HG03025 (cell line): ENCODE results near the gene PRMT9.

Source experiments
- ATAC-seq: cut with Tn5 transposase; IDR thresholded peaks from one replicate; pipeline ENCODE4 v1.9.1; 2021; ENCODE audit warnings: mild to moderate bottlenecking, moderate library complexity; ENCODE audit not compliant: unreplicated experiment, low FRiP score

PRMT9 gene

DNA sequence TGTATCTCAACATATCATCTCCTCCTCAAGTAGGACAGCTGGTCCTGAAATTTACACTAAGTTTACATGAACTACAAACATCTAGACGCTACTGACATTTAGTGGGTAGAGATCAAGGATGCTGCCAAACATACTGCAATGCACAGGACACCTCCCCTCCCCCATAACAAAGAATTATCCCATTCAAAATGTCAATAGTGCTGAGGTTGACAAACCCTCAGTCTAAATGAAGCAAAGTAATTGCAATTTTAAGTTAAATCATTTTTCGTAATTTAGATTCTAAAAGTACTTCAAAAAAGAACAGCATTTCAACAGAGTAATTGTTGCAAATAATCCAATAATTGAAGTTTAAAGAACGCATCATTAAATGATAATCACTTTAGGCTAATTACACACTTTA is 1.2 kb downstream of the PRMT9 start:
- no peak for ATAC-seq

DNA sequence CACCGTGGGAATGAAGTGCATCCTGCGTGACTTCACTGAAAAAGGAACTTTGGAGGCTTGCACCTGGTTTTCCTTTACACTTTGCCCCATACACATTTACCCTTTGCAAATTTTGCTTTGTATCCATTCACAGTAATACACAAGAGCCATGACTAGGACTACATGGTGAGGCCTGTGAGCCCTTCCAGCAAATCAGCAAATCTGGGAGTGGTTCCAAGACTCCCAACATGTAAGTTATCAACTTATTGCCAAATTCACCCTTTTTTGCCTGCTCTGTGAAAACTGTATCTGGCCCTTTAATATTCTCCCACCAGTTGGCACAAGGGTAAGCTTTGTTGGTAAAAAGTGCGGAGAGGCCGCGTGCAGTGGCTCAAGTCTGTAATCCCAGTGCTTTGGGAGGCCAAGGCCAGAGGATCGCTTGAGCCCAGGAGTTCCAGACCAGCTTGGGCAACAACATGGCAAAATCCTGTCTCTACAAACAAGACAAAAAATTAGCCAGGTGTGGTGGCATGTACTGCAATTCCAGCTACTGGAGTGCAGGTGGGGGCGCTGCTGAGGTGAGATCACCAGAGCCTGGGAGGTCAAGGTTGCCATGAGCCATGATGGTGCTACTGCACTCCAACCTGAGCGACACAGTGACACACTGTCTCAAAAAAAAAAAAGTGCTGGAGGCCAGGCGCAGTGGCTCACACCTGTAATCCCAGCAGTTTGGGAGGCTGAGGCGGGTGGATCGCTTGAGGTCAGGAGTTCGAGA is 5.0 kb downstream of the PRMT9 start:
- no peak for ATAC-seq

DNA sequence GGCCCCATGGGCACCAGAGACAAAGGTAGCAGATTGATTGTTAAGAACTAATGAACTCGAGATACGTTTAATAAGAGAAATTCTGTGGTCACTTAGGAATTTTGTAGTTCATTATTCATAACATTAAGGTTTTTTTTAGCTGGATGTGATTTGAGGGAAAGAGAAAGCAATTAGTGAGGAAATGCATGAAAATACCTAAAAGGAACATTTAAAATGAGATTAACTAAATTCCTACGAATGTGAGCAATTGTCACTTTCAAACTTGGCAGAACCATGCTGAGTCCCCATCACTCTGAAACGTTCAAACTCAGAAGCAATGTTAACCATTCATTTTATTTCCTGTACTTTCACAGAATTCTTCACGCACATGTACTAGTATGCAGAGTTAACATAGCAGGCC is 5.9 kb downstream of the PRMT9 start:
- no peak for ATAC-seq

DNA sequence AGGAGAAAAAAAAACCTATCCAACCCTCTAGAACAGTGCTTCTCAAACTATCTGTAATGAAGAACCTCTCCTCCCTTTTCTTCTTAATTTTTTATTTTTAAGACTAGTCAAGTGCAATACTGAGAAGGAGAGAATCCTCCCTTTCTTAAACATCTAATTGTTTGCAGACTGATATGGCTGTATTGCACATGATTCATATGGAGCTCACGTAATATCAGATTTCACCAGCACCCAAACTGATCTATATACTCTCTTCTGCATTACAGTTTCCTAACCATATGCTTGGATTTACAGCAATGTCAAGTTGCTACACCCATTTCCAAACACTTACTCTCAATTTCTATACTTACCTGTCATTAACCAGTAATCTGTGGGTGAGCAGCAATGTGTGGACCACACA is 9.5 kb downstream of the PRMT9 start:
- ATAC-seq, result no peak

DNA sequence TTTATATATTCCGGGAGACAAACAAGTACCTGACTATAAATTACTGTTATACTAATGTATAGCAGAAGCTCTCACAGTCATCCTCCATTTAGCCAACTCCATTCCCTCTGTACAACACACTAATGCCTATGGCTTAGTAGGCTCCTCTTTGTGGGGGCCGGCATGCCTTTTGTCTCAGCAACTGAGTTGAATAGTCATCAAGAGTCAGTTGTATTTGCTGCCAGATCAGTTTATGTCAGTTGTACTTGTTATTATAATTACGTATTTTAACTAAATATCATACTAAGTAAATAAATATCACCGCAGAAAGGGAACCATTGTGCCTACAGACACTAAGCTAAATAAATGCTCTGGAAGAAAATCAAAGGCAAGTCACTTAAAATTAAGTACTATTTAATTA is 9.9 kb downstream of the PRMT9 start:
- ATAC-seq, result no peak

DNA sequence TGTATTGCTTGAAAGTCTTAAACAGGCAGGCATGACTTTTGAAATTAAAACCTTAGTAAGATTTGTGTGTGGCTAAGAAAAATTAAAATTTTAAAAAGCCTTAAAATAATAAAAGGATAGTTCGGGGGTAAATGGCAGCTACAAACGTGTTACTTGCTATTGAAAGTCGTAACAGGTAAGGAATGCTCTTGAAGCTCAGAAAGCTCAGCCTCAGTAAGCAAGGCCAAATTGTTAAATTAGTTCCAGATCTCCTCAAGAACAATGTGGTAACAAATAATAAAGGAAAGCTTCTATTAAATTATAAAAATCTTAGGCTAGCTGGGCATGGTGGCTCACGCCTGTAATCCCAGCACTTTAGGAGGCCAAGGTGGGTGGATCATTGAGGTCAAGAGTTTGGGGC is 25.5 kb downstream of the PRMT9 start:
- no peak for ATAC-seq

DNA sequence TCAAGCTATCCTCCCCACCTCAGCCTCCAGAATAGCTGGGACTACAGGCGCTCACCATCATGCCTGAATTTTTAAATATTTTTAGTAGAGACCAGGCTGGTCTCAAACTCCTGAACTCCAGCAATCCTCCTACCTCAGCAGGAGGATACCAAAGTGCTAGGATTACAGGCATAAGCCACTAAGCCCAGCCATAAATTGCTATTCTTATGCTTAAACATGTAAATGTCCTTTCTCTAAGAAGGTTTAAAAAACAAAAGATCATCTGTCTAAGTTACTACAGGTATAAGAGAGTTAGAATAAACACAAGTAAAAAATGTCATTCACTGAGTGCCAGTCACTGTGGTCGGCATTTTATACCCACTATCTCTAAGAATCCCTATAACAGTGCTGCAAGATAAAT is 28.3 kb downstream of the PRMT9 start:
- ATAC-seq, result no peak

DNA sequence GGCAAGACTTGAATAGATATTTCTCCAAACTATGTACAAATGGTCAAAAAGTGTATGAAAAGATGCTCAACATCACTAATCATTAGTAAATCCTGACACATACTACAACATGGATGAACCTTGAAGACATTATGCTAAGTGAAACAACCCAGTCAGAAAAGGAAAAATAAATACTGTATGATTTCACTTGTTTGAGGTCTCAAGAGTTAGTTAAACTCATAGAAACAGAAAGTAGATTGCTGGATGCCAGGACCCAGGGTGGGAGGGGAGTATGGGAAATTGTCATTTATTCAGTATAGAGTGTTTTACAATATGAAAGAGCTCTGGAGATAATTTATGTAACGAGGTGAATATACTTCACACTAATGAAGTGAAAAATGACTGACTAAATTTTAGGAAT is 32.4 kb downstream of the PRMT9 start:
- no peak for ATAC-seq

DNA sequence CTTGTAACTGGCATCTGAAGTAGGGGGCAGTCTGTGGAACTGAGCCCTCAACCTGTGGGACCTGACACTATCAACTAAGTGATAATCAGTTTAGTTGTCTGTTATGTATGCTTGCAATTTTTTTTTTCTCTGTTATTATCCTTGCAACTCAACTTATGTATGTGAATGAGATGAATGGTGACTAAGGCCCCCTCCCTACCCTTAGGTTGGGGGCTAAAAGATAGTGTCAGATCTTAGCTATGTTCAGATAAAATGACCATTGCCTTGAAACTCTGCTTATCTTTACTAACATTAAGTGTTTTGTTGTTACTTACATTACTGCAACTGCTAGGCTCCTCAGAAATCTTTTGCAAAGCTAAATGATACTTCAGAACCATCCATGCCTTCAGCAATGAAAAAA is 35.3 kb downstream of the PRMT9 start:
- ATAC-seq, result no peak

DNA sequence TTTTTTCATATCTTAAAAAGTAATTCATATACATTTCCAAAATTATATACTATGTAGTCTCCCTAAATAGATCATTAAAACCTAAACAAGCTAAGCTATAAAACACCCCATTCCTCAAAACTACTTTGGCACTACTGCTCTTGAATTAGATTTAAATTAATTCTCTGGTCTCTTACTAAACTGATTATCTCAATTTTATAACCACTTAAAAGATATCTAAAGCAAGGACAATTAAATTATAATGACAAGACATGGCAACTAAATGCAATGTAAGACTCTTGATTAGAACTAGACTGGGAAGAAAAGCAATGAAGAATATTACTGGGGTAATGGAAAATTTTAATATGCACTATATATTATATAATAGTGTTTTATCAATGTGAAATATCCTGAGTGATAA is 38.9 kb downstream of the PRMT9 start:
- ATAC-seq, result no peak

DNA sequence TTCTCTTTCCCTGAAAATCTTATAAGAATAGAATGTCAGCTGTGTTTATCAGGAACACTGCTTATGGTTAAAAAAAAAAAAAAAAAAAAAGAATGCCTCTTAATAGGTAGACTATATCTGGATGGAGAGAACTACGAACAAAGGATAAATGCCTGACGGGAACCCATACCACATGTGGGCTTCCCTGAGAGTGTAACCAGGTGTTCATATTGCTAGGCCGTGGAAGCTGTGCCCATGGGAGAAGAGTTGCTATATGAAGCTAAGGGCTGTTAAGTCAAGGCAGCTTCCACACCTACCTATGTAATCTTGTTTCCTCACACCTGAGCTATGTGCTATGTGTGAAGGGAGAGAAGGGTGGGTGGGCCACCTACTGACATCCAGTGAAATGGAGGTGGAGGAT is 39.5 kb downstream of the PRMT9 start:
- ATAC-seq, result no peak

DNA sequence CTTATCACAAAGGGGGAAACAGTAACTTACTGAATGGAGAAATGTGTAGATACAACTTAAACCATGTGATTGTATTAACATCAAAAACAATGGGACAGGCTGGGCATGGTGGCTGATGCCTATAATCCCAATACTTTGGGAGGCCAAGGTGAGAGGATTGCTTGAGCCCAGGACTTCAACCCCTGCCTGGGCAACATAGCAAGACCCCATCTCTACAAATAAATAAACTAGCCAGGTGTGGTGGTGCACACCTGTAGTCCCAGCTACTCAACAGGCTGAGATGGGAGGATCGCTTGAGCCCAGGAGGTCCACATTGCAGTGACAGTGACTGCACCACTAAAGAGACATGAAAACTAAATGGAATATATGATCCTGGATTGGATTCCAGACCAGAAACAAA is 40.3 kb downstream of the PRMT9 start:
- no peak for ATAC-seq

DNA sequence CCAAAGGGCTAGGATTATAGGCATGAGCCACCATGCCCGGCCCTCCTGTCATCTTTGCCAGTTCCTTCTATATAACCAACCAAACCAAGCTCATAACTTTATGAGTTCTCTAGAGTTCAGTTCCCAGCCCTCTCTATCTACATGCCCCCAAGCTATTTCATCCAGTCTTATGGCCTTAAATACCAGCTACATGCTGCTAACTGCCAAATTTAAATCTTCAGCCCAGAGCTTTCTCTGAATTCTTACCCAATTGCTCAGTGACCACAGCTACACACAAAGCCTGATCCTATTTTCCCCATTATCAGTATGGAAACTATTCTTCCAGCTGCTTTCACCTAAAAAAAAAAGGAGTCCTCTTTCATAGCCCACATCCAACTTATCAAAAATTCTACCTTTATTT is 43.6 kb downstream of the PRMT9 start:
- ATAC-seq, result no peak

DNA sequence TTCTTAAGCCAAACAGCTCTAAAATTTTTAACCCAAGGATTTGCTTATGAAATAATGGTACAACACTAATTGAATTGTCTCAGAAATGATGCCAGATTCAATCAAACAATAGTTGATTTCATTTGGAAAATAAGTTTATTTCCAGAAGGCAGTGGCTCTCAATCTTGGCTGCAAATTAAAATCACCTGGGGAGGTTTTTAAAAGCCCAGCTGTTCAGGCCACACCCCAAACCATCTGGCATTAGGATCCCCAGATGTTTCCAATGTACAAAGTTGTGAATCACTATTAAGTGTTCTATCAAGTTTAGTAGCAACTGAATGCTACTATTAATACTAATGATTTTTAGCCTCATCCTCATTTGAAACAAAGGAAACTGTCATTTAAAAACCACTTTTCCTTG is 44.6 kb downstream of the PRMT9 start:
- no peak for ATAC-seq

DNA sequence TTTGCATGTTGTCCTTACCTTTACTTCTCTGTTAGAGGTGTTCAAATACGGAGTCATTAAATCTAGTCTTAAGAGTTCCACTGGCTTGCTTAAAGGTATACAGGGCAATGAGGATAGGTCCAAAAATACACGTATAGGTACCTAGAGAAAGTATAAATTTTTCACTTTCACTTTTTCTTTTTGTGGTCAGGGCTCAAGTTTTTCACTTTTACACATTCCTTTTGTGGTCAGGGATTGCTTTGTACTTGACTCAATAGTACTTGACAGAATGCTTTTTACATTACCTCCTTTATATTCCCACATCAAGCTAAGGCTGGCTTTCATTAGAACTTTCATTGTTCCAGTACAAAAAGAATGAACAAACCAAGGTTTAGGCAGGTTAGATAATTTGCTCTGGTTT is 45.0 kb downstream of the PRMT9 start:
- ATAC-seq, result no peak

DNA sequence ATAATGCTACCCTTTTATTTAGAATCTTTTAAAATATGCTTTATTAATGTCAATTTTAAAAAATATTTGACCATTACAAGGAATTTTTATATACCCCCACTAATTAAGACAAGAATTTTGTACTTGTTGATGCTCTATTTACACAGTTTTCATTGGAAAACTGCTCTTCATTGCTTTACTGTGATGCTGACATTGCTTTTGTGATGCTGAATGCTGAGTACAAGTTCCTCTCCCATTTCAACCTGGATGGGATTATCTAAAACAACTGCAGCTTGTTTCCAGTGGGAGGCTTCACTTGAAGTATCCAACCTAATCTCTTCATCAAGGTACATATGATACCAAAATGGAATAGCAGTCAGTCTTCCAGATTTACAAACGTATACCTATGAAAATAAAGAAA is 45.6 kb downstream of the PRMT9 start:
- ATAC-seq, result no peak

DNA sequence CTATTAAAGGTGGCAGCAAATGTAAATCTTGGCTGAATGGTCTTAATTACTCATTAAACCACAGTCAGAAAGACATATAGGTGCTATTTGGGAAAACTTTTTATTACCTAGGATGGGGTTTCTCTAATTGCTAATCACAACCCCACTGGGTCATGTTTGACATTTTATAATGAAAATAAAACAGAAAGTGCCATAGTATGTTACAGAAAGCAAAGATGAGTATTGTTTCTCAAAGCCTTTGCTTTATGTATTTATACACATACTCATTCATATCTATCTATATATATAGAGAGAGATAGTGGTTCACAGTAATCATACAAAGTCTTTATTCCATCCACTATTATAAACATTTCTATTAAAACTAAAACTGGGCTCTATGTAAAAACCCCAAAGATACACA is 48.6 kb downstream of the PRMT9 start:
- no peak for ATAC-seq

DNA sequence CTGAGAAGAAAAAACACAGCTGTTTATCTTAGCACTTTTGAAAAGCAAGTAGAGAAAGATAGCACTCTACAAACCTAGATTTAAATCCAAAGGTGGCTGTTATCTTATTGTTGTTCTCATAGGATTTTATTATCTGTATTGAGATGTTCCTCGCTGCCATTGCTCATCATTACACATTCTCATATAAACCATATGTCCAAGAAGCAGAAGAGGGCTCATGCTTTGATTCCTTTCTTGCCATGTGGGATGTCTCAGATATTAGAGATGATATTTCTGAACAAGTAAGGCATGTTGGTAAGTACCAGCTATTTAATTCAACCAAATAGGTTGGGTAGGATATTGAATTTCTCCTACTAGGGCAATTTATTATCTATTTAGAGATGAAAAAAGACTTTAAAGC is 50.3 kb downstream of the PRMT9 start:
- ATAC-seq, result no peak

DNA sequence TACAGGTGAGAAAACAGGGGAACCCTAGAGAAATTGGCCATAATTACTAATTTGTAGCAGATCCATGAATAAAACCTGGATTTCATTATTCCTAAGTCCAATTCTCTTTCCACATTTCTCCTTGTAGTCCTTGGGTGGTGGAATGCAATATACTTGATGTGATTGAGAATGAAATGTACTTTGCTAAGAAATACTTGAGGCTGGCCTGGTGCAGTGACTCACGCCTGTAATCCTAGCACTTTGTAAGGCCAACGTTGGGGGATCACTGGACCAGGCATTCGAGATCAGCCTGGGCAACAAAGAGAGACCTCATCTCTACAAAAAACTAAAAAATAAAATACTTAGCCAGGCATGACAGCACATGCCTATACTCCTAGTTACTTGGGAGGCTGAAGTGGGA is 50.9 kb downstream of the PRMT9 start:
- no peak for ATAC-seq

DNA sequence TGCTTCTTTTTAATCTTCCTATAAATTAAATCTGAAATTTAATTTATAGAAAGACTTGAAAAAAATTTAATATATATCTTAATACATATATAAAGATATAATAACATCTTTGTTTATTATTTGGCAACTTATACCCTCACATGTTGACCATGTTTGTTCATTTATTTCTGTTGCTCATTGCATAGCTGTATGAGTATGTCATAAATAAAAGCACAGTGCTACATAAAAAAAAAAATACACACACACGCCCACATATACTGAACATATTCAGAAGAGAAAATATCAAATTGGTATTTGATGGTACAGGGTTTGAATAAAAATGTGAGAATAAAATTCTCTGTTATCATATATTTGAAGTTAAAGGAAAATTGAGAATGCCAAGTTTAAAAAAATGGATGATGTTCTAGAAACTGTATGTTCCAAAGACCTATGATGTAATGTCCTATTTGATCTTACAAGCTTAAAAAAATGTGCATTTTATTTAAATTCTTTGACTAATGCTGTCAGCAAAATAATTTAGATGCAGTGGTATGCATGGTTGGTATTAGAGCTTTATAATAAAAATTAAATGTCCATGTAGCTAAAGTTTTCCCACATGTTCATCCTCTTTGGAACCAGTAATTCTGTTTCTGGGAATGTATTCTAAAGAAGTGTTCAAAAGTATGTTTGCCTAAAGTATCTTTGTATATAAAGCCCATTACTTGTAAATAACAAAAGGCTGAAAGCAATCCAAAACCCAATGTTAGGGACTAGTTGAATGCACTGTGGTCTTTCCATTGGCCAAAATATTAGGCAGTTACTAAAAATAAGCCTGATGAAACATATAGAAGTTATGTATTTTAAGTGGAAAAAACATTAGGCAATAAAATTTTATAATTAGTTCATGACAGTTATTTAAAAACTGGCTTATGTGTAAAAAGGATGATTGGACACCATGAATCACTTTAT is 53.9 kb downstream of the PRMT9 start:
- ATAC-seq, result no peak

DNA sequence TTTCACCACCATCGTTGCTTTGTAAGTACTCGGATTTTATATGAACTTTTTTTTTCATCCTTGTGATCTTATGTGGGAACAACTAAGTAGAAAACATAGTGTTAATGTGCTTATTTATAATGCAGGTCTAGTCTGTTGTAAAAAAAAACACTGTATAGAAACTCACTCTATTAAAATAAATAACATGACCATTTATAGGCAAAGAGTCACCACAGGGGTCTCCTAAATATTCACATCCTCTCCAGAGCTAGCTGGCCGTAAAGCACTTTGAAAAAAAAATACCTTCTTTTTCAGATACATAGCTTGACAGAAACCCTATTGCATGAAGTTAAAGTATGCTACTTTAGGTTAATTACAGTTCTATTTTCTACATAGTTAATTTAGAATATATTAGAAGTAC is 55.5 kb downstream of the PRMT9 start:
- ATAC-seq, result no peak

DNA sequence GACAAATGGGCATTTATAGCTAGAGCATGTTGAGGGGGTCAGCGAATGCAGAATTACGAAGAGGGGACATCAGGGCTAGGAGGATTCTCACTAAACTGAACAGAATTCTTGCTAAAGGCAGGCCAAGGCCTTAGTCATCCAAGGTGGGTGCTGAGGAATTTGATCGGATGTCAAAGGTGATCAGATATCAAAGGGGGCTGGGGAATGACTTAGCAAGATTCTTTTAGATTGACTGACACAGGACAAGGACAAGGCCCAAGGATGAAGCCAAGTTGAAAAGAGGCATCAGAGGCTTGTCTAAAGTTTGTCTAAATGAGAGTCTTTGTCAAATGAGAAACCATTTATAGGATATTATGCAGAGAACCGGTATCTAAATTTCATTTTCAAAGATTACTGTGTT is 57.1 kb downstream of the PRMT9 start:
- no peak for ATAC-seq
